NCI-H2029 (cell line): ENCODE measurements around the gene FRAS1.
"Not testable (repeated sequence)": the region's sequence is repeated elsewhere in the genome, so short reads cannot be mapped to it uniquely, and the experiment has no call there.

ENCODE experiments used
- DNase-seq: peaks from one replicate; lab custom pipeline; 2025; lab: John Stamatoyannopoulos, UW

FRAS1 gene

GRCh38 chr4:78213218-78213617 lies 156.1 kb downstream of the FRAS1 start:
- peak; percentile 65 for DNase-seq

DNA sequence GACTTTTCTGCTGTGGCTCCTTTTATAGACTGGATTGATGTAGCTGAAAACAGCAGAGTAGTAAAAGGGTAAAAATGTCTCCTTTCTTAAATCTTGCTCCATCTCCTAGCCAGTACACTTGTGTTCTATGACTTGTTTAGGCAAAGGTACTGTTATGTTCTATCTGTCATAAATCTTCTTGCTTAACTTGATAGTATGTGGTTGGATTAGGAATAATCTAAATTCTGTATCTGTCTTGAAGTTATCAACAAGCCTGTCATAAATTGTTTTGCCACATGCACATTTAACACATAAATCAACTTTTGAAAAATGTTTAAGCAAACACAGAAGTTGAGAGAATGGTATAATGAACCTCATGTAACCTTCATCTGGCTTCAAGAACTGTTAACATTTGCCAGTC lies 157.0 kb downstream of the FRAS1 start:
- DNase-seq, result no peak

GRCh38 chr4:78217557-78217956 lies 160.4 kb downstream of the FRAS1 start:
- DNase-seq, result no peak

DNA sequence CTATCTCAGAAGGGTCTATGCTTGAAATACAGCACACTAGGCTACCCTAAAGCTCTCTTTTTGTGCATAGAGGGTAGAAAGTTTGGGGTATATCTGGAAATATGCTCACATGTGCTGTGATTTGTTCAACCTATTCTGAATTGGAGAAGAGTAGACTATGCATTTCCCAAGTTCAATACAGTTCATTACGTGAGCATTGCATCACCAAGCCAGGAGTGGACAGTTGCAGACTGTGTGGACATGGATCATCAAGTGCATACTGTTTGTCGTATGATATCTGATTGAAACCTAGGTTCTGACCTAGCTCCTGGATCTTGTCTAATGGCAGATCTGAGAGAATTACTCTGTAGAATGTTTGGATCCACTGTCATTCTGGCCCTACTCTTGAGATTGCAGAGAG lies 161.1 kb downstream of the FRAS1 start:
- no peak for DNase-seq

- DNase-seq, result no peak
Observed at GRCh38 chr4:78219825-78220224, 162.7 kb downstream of the FRAS1 start.

DNA sequence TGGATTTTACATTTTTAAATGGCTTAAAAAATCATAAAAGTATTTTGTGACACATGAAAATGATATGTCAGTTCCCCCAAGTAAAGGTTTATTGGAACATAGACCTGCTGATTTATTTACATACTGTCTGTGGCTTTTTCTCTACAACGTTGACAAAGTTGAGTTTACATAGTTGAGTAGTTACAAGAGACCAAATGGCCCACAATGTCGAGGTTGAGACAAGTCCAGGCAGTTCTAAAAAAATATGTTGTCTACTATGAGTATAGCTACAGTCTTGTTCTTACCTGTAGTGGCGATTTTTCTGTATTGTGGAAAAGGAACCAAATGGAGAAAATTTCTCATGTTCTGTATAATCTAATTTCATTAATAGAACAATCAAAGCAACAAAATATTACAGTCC lies 163.2 kb downstream of the FRAS1 start:
- DNase-seq, result no peak

- peak; percentile 71 for DNase-seq
Observed at GRCh38 chr4:78222575-78223186, 165.6 kb downstream of the FRAS1 start.

GRCh38 chr4:78225236-78225635 lies 168.1 kb downstream of the FRAS1 start:
- DNase-seq, result no peak

DNA sequence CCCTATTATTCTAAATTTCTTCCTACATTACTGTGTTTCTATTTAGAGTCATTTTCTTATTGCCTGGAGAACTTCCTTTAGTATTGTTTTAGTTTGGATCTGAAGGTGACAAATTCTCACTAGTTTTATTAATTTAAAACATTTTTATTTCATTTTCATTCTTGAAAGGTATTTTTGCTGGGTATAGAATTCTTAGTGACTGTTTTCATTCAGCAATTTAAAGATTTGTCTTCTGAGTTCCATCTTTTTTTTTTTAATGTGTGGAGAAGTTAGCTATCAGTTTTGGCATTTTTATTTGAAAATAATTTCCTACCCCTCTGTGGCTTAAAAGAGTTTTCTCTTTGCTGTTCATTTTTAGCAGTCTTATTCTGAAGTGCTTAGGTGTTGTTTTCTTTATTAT lies 169.2 kb downstream of the FRAS1 start:
- DNase-seq, result no peak

- DNase-seq, result no peak
Observed at GRCh38 chr4:78227411-78228057, 170.4 kb downstream of the FRAS1 start.

DNA sequence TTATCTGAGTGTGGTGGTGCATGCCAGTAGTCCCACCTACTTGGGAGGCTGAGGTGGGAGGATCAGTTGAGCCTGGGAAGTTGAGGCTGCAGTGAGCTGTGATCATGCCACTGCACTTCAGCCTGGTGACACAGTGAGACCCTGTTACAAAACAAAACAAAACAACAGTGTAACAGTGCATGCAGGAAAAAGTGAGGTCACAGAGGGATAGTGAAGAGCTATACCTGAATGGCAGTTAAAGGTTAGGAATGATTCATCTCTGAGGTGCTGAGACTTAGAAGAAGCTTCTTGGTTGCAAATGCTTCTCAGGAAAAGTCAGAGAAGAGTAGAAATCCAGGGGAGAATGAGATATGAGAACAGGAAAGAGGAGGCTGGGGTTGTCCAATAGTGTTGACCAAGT lies 178.7 kb downstream of the FRAS1 start:
- no peak for DNase-seq

- no peak for DNase-seq
Observed at GRCh38 chr4:78237360-78237759, 180.2 kb downstream of the FRAS1 start.

GRCh38 chr4:78242071-78242470 lies 184.9 kb downstream of the FRAS1 start:
- DNase-seq, result no peak

GRCh38 chr4:78244705-78245485 lies 187.8 kb downstream of the FRAS1 start:
- DNase-seq, result no peak

- no peak for DNase-seq
Observed at GRCh38 chr4:78247536-78248285, 190.6 kb downstream of the FRAS1 start.

DNA sequence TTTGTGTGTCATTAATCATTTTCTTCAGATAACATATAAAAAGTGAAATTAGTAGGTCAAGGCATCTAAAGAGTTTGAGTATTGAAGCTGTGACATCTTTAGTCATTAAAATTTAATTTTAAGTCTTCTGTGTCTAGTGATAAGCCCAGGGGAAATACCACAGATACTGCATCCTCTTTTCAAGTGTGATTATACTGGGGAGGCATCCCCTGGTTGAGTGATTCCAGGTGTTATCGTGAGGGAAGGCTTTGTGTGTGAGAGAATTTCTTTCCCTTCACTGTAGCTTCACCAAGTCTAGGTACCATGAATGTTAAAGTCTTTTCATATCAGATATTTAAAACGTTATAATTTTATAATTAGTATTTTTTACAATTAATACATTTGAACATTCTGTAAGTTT lies 193.4 kb downstream of the FRAS1 start:
- DNase-seq, result no peak

DNA sequence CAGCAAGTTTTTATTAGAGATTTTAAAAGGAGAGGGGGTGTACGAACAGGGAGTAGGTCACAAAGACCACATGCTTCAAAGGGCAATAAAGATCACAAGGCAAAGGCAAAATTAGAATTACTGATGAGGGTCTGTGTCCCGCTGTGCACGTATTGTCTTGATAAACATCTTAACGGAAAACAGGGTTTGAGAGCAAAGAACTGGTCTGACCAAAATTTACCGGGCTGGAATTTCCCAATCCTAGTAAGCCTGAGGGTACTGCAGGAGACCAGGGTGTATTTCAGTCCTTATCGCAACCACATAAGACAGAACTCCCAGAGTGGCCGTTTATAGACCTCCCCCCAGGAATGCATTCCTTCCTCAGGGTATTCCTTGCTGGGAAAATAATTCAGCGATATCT lies 195.7 kb downstream of the FRAS1 start:
- DNase-seq, result not testable (repeated sequence)

DNA sequence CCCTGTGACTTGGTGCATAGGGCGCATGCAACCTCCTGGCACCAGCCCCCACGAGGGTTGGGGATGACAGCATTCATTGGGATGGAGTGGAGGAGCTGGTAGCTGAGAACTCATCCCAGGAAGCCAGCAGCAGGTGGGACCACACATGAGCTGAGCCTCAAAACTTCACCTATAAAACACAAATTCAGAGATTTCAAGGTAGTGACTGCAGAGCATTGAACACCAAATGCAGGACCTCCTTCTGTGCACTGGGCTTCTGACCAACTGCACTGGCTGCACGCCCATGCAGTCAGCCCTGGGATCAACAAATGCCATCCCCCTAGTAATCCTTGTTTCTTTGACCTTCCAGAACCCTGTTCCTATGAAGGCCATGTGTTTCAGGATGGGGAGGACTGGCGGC lies 197.8 kb downstream of the FRAS1 start:
- DNase-seq, result no peak

GRCh38 chr4:78265006-78265405 lies 207.9 kb downstream of the FRAS1 start:
- DNase-seq, result no peak

- DNase-seq, result no peak
Observed at GRCh38 chr4:78267790-78268189, 210.7 kb downstream of the FRAS1 start.

GRCh38 chr4:78268597-78268996 lies 211.5 kb downstream of the FRAS1 start:
- no peak for DNase-seq

GRCh38 chr4:78275450-78275849 lies 218.3 kb downstream of the FRAS1 start:
- DNase-seq, result not testable (repeated sequence)

DNA sequence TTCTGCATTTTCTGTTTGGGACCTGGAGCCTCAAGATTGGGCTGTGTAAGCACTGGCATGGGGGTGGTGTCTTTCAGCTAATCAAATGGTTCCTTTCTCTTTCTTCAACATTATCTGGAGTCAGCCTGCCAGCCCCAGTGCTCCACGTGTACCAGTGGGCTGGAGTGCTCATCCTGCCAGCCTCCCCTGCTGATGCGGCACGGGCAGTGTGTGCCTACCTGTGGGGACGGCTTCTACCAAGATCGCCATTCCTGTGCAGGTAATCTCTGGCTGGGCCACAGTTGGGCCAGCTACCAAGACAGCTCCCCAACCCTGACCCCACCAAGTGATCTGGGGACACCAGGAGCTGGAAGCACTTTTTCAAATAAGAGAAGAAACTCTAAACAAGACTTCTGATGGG lies 229.2 kb downstream of the FRAS1 start:
- DNase-seq, result no peak
